ENCODE data around the gene H2AZ2.

DNA sequence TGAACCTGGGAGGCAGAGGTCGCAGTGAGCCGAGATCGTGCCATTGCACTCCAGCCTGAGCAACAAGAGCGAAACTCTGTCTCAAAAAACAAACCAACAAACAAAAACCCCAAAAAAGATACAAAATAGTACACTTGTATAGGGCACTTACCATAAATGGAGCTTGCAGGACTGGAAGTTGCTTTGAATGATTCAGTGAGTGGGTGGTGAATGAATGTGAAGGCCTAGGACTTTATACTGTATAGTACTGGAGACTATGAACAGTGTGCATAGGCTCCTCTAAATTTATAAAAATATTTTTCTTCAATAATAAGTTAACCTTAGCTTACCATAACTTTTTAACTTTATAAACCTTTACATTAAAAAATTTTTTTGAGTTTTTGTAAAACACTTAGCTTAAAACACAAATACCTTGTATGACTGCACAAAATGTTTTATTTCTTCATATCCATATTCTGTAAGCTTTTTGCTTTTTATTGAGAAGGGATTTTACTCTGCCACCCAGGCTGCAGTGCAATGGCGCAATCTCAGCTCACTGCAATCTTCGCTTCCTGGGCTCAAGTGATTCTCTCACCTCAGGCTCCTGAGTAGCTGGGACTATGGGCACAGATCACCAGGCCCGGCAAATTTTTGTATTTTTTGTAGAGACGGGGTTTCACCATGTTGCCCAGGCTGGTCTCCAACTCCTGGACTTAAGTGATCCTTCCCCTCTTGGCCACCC, 6.9 kb upstream of the H2AZ2 start:
- no peak for TF ChIP-seq POLR2A (IDR thresholded peaks at IDR 0.05)
- TF ChIP-seq, protein P1, sequence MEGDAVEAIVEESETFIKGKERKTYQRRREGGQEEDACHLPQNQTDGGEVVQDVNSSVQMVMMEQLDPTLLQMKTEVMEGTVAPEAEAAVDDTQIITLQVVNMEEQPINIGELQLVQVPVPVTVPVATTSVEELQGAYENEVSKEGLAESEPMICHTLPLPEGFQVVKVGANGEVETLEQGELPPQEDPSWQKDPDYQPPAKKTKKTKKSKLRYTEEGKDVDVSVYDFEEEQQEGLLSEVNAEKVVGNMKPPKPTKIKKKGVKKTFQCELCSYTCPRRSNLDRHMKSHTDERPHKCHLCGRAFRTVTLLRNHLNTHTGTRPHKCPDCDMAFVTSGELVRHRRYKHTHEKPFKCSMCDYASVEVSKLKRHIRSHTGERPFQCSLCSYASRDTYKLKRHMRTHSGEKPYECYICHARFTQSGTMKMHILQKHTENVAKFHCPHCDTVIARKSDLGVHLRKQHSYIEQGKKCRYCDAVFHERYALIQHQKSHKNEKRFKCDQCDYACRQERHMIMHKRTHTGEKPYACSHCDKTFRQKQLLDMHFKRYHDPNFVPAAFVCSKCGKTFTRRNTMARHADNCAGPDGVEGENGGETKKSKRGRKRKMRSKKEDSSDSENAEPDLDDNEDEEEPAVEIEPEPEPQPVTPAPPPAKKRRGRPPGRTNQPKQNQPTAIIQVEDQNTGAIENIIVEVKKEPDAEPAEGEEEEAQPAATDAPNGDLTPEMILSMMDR (IDR thresholded peaks at IDR 0.05), result no peak

All from body of pancreas (tissue), 4 donors.